Neuronal stem cell (in vitro differentiated cells): Measurements from ENCODE around the gene ACKR2.

Experiments used
- DNase-seq: peaks from one replicate; pipeline ENCODE4 v3.0.0-alpha.2; 2013; ENCODE audit warnings: low spot score
- H2AFZ ChIP-seq: one replicate; pipeline ENCODE4 v1.6.1; 2013; ENCODE audit warnings: mild to moderate bottlenecking, low read length, inconsistent platforms
- H2AK5ac ChIP-seq: 2 replicates; pipeline ENCODE4 v1.6.1; 2013; ENCODE audit warnings: low read depth, mild to moderate bottlenecking, inconsistent platforms, low read length, moderate library complexity, mixed read lengths
- H2BK120ac ChIP-seq: 2 replicates; pipeline ENCODE4 v1.6.1; 2013; ENCODE audit warnings: low read depth, mild to moderate bottlenecking, inconsistent platforms, low read length, moderate library complexity, mixed read lengths
- H2BK12ac ChIP-seq: one replicate; pipeline ENCODE4 v1.6.1; 2013; ENCODE audit warnings: low read length, inconsistent platforms
- H2BK15ac ChIP-seq: 2 replicates; pipeline ENCODE4 v1.6.1; 2013; ENCODE audit warnings: mild to moderate bottlenecking, low read length, inconsistent platforms, mixed read lengths
- H2BK5ac ChIP-seq: one replicate; pipeline ENCODE4 v1.6.1; 2013; ENCODE audit warnings: inconsistent platforms, mild to moderate bottlenecking, low read length, moderate library complexity
- H3K14ac ChIP-seq: one replicate; pipeline ENCODE4 v1.6.1; 2013; ENCODE audit warnings: low read length, inconsistent platforms
- H3K18ac ChIP-seq: 2 replicates; pipeline ENCODE4 v1.6.1; 2013; ENCODE audit warnings: low read length, inconsistent platforms
- H3K23ac ChIP-seq: 2 replicates; pipeline ENCODE4 v1.6.1; 2013; ENCODE audit warnings: low read depth, mild to moderate bottlenecking, mixed read lengths, low read length, inconsistent platforms; ENCODE audit not compliant: poor library complexity
- H3K27ac ChIP-seq: replicated peaks from 3 replicates; pipeline ENCODE4 v1.5.1; 2013; ENCODE audit warnings: low read length, inconsistent platforms
- H3K27me3 ChIP-seq, 3 experiments: 2 replicates each; pipeline ENCODE4 v1.6.1; 2013; ENCODE audit warnings: low read length in 3 of 3, mild to moderate bottlenecking in 2 of 3, inconsistent platforms in 1 of 3, low read depth in 1 of 3, mixed read lengths in 1 of 3, moderate library complexity in 1 of 3; ENCODE audit not compliant: control insufficient read depth in 3 of 3, insufficient read depth in 3 of 3
- H3K36me3 ChIP-seq, 2 donors: replicated peaks in 1 of 2; 2 replicates each; pipeline ENCODE4 v1.6.1; 2013; ENCODE audit warnings: low read length in 2 of 2; ENCODE audit not compliant: control insufficient read depth in 2 of 2, insufficient read depth in 2 of 2
- H3K4ac ChIP-seq: 2 replicates; pipeline ENCODE4 v1.6.1; 2013; ENCODE audit warnings: inconsistent platforms, mild to moderate bottlenecking, low read length, moderate library complexity
- H3K4me1 ChIP-seq, 2 donors: 1 replicate in 1 of 2; 2 replicates in 1 of 2; pipeline ENCODE4 v1.6.1; 2013; ENCODE audit warnings: low read length in 2 of 2, low read depth in 1 of 2; ENCODE audit not compliant: control insufficient read depth in 2 of 2, insufficient read depth in 1 of 2
- H3K4me2 ChIP-seq: one replicate; pipeline ENCODE4 v1.6.1; 2013; ENCODE audit warnings: mild to moderate bottlenecking, low read length, inconsistent platforms; ENCODE audit not compliant: insufficient read depth, poor library complexity, severe bottlenecking
- H3K4me3 ChIP-seq, 2 donors: 2 replicates each; pipeline ENCODE4 v1.5.1; 2013; ENCODE audit warnings: low read length in 2 of 2, mild to moderate bottlenecking in 2 of 2, inconsistent platforms in 1 of 2, moderate library complexity in 1 of 2
- H3K79me1 ChIP-seq: one replicate; pipeline ENCODE4 v1.6.1; 2013; ENCODE audit warnings: low read depth, mild to moderate bottlenecking, inconsistent platforms, low read length, moderate library complexity
- H3K9ac ChIP-seq: one replicate; pipeline ENCODE4 v1.6.1; 2013; ENCODE audit warnings: mild to moderate bottlenecking, low read depth, low read length, inconsistent platforms; ENCODE audit not compliant: poor library complexity
- H3K9me3 ChIP-seq, 2 donors: replicated peaks in 1 of 2; 2 replicates each; pipeline versions ENCODE3 to v1.6.1; 2013; ENCODE audit warnings: low read length in 2 of 2, mild to moderate bottlenecking in 2 of 2, inconsistent platforms in 1 of 2, low read depth in 1 of 2, mixed read lengths in 1 of 2, moderate library complexity in 1 of 2; ENCODE audit not compliant: control insufficient read depth in 2 of 2, insufficient read depth in 1 of 2
- H4K8ac ChIP-seq: one replicate; pipeline ENCODE4 v1.6.1; 2013; ENCODE audit warnings: low read depth, mild to moderate bottlenecking, inconsistent platforms, low read length, moderate library complexity
- H4K91ac ChIP-seq: one replicate; pipeline ENCODE4 v1.6.1; 2013; ENCODE audit warnings: low read length, low read depth, mild to moderate bottlenecking, inconsistent platforms; ENCODE audit not compliant: poor library complexity
- WGBS, 2 donors: extraction: QIAGEN DNeasy Blood & Tissue Kit; methylation state at CpG; one replicate each; pipeline ENCODE4 v1.1.7; 2013; ENCODE audit warnings: missing lambda C conversion rate in 2 of 2, mixed read lengths in 1 of 2; ENCODE audit not compliant: insufficient read length in 2 of 2, insufficient replicate concordance in 1 of 2; ENCODE audit errors: extremely low coverage in 2 of 2; 5-methylcytosine and 5-hydroxymethylcytosine counted together

Gene ACKR2

GRCh38 chr3:42873221-42873982 is 64.2 kb downstream of the ACKR2 start:
- no peak overlapping the region for H2AFZ ChIP-seq
- no peak overlapping the region for H3K4ac ChIP-seq
- no peak overlapping the region for H2BK15ac ChIP-seq
- no peak overlapping the region for H2BK12ac ChIP-seq
- no peaks in the 10 kb centered on the region for H3K4me1 ChIP-seq
- H3K4me2 ChIP-seq: no peak overlapping the region
- no peak overlapping the region for H3K27ac ChIP-seq
- no peaks in the 10 kb centered on the region for H3K36me3 ChIP-seq
- H3K79me1 ChIP-seq: no peaks in the 10 kb centered on the region
- DNase-seq: no peak
- 100% methylated on average over 2 of the region's 9 CpGs; no CpG with 5 or more reads in 1 of the 2 donors for WGBS, 2 donors
- H4K8ac ChIP-seq: no peak overlapping the region
- no peak overlapping the region for H2BK5ac ChIP-seq
- H3K9me3 ChIP-seq: peaks cover 0 to 2% of the 10 kb centered on the region in 2 donors
- H3K18ac ChIP-seq: no peak overlapping the region
- no peak overlapping the region for H3K14ac ChIP-seq
- H3K4me3 ChIP-seq: no peak overlapping the region
- H3K23ac ChIP-seq: no peak overlapping the region
- H4K91ac ChIP-seq: no peak overlapping the region
- H3K9ac ChIP-seq: no peak overlapping the region
- no peak overlapping the region for H2BK120ac ChIP-seq
- H3K27me3 ChIP-seq: peaks cover 0 to 39% (median 0%) of the 10 kb centered on the region in 3 experiments
- H2AK5ac ChIP-seq: no peak overlapping the region

GRCh38 chr3:42874749-42875148 is 65.5 kb downstream of the ACKR2 start:
- Histone ChIP-seq H3K4me3 (no peak overlapping the region), H2BK15ac (no peak overlapping the region), H3K4me2 (no peak overlapping the region), H2AFZ (no peak overlapping the region), H3K36me3 (no peaks in the 10 kb centered on the region), H3K4ac (no peak overlapping the region), H2AK5ac (no peak overlapping the region), H3K27me3 (peaks cover 0 to 38% (median 0%) of the 10 kb centered on the region in 3 experiments), H2BK12ac (no peak overlapping the region), H3K23ac (no peak overlapping the region), H3K4me1 (no peaks in the 10 kb centered on the region), H4K8ac (no peak overlapping the region), H2BK5ac (no peak overlapping the region), H4K91ac (no peak overlapping the region), H2BK120ac (no peak overlapping the region), H3K18ac (no peak overlapping the region), H3K9me3 (peaks cover 0 to 2% of the 10 kb centered on the region in 2 donors), H3K79me1 (no peaks in the 10 kb centered on the region), H3K27ac (no peak overlapping the region), H3K9ac (no peak overlapping the region), H3K14ac (no peak overlapping the region)
- no CpG with 5 or more reads among the region's 10 CpGs for WGBS, 2 donors
- no peak for DNase-seq

GRCh38 chr3:42875325-42876151 is 66.3 kb downstream of the ACKR2 start, which contains the start of gene CYP8B1:
TSS of gene CYP8B1 (minus strand) at chr3:42875879. CDS start at chr3:42875816, 63 bp downstream.
- no peak within 1 kb of the TSS for H2BK120ac ChIP-seq
- H3K4me1 ChIP-seq: peaks cover 0 to under 1% of the 10 kb centered on the region in 2 donors
- no peak within 1 kb of the TSS for H4K8ac ChIP-seq
- no peak within 1 kb of the TSS for H3K9ac ChIP-seq
- H3K27me3 ChIP-seq: peaks cover 0 to 38% (median 0%) of the 10 kb centered on the region in 3 experiments
- H3K4me3 ChIP-seq: no peak within 1 kb of the TSS
- H3K36me3 ChIP-seq: no peaks in the 10 kb centered on the region
- H2BK15ac ChIP-seq: no peak within 1 kb of the TSS
- H3K4me2 ChIP-seq: no peak within 1 kb of the TSS
- H3K18ac ChIP-seq: peak within 1 kb of the TSS; percentile 32
- peaks cover 0 to 2% of the 10 kb centered on the region in 2 donors for H3K9me3 ChIP-seq
- H2BK5ac ChIP-seq: peak within 1 kb of the TSS; percentile 90
- no peaks in the 10 kb centered on the region for H3K79me1 ChIP-seq
- no peak within 1 kb of the TSS for H2AFZ ChIP-seq
- no peak within 1 kb of the TSS for H2AK5ac ChIP-seq
- no peak within 1 kb of the TSS for H3K23ac ChIP-seq
- no peak within 1 kb of the TSS for H3K4ac ChIP-seq
- H3K27ac ChIP-seq: no peak within 1 kb of the TSS
- no peak for DNase-seq
- H2BK12ac ChIP-seq: no peak within 1 kb of the TSS
- WGBS, 2 donors: no CpG with 5 or more reads among the region's 13 CpGs
- no peak within 1 kb of the TSS for H4K91ac ChIP-seq
- no peak within 1 kb of the TSS for H3K14ac ChIP-seq

- Histone ChIP-seq H3K9ac (no peak overlapping the region), H4K91ac (no peak overlapping the region)
- WGBS, 2 donors: no CpG with 5 or more reads among the region's 1 CpG
These were observed 67.2 kb downstream of the ACKR2 start for GRCh38 chr3:42876401-42876800.

More at GRCh38 chr3:42876401-42876800, 67.2 kb downstream of the ACKR2 start:
- no peak overlapping the region for H3K4ac ChIP-seq
- no peak overlapping the region for H2BK15ac ChIP-seq
- no peak overlapping the region for H2BK5ac ChIP-seq
- no peak overlapping the region for H2AK5ac ChIP-seq
- peaks cover 3 to 4% of the 10 kb centered on the region in 2 donors for H3K4me1 ChIP-seq
- H3K27me3 ChIP-seq: peaks cover 0 to 37% (median 0%) of the 10 kb centered on the region in 3 experiments
- H3K18ac ChIP-seq: no peak overlapping the region
- no peak overlapping the region for H3K23ac ChIP-seq
- no peak overlapping the region for H3K14ac ChIP-seq
- no peak overlapping the region for H3K27ac ChIP-seq
- no peak overlapping the region for H3K4me3 ChIP-seq
- H2BK120ac ChIP-seq: no peak overlapping the region
- no peak overlapping the region for H3K4me2 ChIP-seq
- H3K9me3 ChIP-seq: peaks cover 0 to 2% of the 10 kb centered on the region in 2 donors
- no peak overlapping the region for H2AFZ ChIP-seq
- H3K36me3 ChIP-seq: no peaks in the 10 kb centered on the region
- H2BK12ac ChIP-seq: no peak overlapping the region
- H4K8ac ChIP-seq: no peak overlapping the region
- H3K79me1 ChIP-seq: no peaks in the 10 kb centered on the region
- DNase-seq: no peak
